ENCODE data around the gene HPN.
"Not testable (repeated sequence)": the region's sequence is repeated elsewhere in the genome, so short reads cannot be mapped to it uniquely, and the experiment has no call there.

Gene HPN

DNA sequence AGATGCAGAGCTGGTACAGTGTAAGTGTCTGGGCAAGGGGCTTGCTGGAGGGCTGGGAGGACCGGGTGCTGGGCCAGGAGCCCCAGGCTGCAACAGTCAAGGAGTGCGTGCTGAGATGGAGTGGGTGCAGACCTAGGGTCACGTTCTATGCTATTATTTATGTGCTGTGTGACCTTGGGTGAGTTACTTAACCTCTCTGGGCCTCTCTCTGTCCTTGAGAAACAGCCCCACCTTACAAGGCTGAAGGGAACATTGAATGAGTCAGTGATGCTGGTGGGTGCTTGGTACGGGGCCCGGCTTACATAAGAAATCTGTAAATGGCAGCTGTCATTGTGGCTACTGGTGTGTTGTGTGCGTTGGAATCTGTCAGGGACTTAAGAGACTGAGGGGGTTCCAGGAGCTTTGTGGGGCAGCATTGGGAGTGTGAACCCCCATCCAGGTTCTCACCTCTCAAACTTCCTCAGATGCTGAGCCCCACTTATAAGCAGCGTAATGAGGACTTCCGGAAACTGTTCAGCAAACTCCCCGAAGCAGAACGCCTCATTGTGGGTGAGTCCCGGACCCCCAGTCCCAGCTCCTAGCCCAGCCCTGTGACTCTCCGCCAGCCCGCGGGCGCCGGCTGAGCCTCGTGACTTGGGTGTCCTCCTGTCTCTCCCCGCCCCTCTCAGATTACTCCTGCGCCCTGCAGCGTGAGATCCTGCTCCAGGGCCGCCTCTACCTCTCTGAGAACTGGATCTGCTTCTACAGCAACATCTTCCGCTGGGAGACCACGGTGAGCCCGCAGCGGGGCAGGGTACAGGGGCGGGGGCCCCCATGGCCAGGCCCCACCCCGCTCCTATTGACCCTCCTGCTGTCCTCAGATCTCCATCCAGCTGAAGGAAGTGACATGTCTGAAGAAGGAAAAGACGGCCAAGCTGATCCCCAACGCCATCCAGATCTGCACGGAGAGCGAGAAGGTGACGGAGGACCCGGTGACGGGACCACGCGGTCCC is 31.8 kb upstream of the HPN start:
- no peak for DNase-seq

DNA sequence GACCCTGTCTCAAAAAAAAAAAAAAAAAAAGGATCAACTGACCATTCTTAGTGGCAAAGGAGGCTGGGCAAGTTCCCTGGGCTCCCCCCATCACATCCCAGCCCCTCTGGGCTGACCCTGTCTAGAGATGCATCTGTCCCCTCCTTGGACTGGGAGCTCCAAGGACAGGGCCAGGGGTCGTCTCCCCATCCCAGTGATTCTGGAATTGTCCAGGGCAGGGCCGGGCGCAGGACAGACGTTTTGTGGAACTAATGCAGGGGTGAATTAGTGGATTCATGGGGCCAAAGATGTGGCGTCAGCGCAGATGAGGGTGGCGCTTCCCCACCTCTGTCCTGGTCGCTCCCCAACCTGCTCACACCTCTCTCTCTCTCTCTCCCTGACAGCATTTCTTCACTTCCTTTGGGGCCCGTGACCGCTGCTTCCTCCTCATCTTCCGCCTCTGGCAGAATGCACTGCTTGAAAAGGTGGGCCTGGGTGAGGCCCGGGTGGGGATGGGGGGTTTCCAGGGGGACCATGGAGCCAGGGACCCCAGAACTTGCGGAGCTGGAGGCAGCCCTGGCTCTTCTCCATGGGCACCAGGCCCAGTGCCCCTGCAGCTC is 30.3 kb upstream of the HPN start:
- no peak for DNase-seq

DNA sequence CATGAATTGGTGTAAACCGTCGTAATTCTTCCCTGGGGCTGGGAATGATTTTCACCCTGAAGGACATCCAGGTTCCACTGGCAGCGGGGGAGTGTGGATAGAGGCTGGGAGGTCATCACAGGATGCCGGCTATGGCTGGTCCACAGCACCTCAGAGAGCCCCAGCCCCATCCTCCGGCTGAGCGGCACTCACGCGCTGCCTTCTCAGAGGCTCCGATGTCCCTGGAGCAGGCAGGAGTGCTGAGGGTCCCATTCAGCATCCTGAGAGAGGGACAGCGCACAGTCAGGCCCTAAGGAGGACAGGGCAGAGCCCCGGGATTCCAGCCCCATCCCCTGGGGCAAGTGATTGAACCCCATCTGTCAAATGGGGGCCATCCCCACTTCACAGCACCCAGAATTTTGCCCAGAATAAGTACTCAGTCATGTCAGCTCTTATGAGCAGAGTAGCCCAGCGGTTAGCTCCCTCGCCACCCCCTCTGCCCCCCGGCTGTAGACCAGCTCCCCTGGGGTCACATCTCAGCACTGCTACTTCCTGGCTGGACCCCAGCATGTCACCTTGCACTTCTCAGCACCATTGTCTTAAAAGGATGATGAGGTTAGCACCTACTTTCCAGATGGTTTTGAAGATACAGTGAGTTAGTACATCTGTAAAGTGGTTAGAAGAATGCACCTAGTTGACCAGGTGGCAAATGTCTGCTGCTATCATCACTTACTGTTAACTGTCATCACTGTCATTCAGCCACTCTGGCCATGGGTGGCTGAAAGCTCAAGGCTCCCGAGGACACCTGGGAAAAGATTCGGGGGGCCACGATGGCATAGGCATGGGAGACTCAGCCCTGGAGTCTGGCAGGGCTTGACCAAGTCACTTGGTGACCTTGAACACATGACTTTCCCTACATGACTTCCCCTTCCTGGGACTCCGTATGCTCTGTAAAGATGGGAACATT is 29.5 kb upstream of the HPN start:
- no peak for DNase-seq

DNA sequence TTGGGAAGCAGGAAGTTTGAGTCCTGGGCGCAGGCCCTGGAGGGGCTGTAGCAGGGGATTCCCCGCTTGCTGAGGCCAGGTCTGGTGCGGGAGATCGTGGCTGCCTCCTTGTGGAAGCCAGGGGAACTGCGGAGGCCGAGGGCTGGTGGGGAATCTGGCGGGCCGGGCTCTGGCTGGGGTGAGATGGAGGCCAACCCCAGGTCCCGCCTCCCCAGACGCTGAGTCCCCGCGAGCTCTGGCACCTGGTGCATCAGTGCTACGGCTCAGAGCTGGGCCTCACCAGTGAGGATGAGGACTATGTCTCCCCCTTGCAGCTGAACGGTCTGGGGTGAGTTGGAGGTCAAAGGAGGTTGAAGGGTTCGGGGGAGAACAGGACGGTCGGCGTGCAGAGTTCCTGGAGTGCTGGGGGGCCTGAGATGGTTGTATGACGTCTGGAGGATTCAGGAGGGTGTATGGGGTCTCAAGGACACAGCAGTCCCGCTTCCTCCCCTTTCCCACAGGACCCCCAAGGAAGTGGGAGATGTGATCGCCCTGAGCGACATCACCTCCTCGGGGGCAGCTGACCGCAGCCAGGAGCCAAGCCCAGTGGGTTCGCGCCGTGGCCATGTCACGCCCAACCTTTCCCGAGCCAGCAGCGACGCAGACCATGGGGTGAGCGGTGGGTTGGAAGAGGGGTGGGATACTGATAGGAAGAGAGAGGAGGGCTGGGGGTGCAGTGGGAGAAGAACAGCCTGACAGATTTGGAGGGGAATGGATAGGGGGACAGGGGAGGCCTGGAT is 28.3 kb upstream of the HPN start:
- DNase-seq, result peak; percentile 85 to 87

DNA sequence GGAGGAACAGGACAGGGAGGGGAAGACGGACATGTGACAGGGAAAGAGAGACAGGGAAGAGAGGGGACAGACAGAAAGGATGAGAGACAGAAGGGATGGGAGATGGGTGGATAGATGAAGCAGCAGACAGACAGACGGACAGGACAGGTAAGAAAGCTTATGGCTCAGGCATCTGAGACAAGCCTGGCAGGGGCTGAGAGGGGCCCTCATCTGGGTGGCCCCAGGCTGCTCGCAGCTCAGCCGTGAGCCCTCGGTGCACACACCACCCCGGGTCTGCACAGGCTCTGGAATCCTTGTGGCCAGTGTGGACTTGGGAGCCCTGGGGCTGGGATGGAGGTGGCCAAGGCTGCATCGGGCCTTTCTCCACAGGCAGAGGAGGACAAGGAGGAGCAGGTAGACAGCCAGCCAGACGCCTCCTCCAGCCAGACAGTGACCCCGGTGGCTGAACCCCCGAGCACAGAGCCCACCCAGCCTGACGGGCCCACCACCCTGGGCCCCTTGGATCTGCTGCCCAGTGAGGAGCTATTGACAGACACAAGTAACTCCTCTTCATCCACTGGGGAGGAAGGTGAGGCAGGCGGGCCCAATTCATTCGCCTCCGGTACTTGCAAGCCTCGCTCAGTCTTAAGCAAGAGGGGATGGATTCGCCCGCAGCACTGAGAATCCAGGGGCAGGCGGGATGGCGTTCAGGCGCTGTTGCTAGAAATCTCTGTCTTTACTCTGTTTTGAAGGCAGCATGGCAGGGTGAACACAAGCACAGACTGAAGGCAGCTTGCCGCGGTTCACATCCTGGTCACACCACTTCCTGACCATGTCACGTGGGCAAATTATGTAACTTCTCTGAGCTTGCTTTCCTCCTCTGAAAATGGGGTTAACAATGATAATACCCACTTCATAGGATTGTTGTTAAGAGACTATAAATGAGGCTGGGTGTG is 27.4 kb upstream of the HPN start:
- no peak for DNase-seq

DNA sequence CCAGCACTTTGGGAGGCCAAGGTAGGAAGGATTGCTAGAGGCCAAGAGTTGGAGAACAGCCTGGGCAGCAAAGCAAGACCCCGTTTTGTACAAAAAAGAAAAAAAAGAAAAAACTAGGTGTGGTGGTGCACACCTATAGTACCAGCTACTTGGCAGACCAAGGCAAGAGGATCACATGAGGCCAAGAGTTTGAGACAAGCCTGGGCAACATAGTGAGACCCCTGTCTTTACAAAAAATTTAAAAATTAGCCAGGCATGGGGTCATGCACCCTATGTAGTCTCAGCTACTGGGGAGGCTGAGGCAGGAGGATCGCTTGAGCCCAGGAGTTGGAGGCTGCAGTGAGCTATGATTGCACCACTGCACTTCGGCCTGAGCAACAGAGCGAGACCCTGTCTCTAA is 26.7 kb upstream of the HPN start:
- DNase-seq, result not testable (repeated sequence)

DNA sequence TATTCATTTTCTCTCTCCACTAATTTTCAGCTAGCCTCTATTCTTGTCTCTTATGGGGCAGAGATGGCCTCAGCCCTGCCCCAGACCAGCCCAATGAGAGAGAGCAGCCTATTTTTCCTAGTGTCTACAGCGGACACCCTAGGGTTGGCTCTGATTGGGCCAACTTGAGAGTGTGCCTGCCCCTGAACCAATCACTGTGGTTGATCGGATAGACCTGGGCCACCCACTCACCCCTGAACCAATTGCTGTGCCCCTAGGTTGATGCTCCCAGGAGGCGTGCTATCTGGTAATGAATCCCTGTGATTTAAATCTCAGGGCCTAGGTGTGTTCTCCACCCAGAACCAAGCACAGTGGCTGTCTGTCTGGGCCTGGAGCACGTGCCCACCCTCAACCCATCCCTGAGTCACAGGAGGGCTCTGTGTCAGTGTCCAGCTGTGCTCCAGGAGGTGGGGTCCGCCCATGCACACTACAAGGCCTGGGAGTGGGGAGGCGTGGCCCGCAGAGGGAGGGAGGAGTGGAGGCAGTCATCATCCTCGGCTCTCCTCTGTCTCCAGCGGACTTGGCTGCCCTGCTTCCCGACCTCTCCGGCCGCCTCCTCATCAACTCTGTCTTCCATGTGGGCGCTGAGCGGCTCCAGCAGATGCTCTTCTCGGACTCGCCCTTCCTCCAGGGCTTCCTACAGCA is 26.1 kb upstream of the HPN start:
- no peak for DNase-seq

DNA sequence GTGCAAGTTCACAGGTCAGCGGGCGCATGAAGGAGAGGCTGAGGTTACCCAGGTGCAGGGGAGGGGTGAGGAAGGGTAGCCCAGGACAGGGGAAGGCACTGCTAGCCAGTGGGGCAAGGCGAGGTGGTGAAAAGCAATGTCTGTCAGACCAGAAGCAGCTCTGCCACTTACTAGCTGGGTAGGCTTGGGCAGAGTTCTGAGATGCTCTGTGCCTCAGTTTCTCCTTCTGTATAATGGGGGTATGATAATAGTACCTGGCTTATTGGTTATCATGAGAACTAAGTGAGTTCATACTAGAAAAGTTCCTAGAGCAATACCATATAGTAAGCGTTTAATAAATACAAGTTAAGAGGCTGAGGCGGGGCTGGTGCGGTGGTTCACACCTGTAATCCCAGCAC is 25.6 kb upstream of the HPN start:
- DNase-seq, result no peak

DNA sequence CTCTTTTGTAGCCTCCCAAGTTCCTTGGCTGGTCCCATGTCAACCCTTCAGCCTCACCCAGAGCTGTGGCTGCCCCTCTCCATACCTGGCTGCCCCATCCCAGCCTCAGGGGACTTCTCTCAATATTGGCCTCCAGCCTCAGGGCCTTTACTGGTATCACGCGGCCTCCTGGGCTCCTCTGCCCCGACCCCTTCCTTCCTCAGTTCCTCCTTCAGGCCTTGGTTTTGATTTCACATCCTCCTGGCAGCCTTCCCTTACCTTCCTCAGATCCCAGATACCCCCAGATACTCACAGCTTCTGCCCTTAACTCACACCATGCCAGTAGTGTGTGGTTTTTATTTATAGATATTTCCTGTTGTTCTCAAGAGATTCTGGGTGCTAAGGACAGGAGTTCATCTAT is 24.0 kb upstream of the HPN start:
- DNase-seq, result no peak

DNA sequence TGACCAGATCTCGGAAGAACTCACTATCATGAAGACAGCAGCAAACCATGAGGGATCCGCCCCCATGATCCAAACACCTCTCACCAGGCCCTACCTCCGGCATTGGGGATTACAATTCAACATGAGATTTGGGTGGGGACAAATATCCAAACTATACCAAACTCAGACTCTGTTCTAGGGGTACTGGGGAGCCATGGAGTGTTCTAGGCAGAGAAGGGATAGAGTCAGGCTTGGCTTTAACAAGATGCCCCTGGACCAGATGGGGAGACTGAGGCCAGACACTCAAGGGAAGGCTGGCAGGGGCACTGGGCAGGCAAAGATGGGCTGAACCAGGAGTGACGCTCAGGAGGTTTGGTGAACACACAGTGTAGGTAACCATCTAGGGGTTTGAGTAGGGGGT is 23.1 kb upstream of the HPN start:
- DNase-seq, result no peak

DNA sequence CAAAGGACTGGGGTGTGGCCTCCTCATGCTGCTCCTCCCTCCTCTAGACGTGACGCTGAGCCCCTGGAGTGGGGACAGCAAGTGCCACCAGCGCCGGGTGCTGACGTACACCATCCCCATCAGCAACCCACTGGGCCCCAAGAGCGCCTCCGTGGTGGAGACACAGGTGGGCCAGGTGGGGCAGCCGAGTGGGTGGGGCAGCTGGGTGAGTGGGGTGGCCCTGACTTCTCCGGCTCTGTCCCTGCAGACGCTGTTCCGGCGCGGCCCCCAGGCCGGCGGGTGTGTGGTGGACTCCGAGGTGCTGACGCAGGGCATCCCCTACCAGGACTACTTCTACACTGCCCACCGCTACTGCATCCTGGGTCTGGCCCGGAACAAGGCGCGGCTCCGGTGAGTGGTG is 22.4 kb upstream of the HPN start:
- no peak for DNase-seq

DNA sequence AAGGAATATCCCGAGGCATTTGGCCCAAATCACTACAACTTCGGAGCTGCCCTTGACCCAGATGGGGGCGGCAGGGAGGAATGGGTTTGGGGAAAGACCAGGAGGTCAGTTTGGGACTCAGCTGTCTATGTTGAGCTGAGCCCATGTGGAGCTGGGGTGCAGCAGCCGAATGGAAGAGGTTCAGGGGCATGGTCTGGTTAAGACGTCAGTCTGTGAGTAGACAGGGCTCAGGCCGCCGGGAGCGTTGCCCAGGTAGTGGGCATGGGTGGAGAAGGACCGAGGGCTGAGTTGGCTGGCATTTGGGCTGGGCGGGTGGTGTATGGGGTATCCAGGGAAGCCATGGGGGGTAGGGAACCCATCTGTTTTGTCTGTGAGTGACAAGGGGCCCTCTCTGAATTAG is 20.5 kb upstream of the HPN start:
- DNase-seq, result no peak

DNA sequence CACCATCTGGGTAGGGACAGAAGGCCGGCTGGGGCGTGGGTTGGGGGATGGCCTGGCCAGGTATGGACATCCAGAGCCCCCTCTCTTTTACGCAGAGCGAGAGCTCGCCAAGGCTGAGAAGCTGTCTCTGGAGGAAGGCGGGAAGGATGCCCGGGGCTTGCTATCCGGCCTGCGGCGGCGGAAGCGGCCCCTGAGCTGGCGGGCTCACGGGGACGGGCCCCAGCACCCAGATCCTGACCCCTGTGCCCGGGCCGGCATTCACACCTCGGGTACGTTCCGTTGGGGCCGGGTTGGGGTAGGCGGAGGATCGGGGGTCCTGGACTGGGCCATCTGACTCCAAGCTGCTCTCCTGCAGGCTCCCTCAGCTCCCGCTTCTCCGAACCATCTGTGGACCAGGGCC is 19.9 kb upstream of the HPN start:
- DNase-seq, result no peak

DNA sequence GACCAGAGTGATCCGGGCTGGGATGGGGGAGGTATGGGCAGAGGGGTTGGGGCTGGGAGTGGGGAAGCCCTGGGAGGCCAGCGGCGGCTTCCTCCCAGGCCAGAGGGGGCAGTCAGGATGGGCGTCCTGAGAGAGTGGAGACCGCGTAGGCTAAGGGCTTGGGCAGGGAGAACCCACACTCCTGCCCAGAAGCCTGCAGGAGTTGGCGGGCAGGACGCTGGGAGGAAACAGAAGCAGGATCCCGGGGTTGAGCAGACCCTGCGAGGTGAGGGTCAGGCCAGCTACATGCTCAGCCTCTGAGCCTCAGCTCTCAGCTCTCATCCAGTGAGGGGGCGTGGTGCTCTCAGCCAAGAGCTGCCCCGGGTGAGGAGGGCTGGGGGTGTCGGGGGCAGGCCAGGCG is 19.1 kb upstream of the HPN start:
- no peak for DNase-seq

DNA sequence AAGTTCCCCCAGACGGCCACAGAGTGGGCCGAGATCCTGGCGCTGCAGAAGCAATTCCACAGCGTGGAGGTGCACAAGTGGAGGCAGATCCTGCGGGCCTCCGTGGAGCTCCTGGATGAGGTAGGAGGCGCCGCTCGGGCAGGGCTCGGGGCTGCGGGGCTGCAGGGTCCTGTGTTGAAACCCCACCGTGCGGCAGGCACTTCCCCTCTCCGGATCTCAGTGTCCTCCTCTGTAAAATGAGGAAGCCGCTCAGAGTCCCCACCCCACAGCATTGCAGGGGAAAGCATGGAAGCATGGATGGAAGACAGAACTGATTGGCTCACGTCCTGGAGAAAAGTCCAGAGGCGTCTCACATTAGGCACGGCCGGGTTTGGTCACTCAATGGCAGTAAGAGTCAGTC is 18.1 kb upstream of the HPN start:
- no peak for DNase-seq

DNA sequence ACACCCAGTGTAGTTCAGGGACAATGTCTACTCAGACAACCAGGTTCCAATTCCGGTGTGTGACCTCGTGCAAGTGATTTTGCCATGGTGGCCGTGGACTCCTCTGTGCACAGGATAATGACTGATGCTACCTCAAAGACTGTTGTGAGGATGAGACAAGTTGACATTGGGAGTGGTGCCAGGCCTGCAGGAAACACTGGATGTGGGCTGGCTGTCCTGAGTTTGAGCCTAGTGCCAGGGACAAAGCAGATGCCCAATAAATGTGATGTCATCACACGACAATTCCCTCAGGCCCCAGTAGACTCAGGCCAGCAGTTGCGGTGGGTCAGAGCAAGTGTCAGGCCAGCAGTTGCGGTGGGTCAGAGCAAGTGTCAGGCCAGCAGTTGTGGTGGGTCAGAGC is 17.4 kb upstream of the HPN start:
- no peak for DNase-seq

DNA sequence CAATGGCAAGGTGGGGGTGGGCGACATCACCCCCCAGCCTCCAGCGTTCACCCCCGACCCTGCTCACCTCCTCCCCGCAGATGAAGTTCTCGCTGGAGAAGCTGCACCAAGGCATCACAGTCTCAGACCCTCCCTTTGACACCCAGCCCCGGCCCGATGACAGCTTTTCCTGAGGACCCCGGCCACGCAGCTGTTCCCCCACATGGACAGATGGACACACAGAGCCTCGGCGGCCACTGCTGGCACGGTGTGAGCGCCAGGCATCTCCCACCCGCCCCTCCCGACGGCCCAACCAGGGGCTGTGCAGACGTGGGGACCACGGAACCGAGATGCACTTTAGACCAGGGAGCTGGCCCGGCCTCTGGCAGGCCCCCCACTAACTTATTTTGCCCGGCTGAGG is 15.6 kb upstream of the HPN start:
- DNase-seq, result no peak

DNA sequence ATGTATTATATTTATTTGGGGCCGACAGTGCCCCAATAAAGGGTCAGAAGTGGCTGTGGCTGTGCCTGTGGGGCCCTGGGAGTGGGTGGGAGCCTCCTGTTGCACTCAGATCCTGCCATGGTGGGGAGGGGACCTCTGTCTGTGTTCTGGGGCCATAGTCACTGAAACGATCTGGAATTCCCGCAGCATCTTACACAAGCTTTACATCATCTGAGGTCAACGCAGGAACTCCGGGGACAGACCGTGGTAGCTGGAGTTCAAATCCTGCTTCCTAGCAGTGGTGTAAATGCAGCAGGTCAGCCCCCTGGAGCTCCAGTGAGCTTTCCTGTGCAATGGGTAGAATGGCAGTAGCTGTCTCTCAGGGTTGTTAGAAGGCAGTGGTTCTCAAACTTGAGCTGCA is 15.1 kb upstream of the HPN start:
- DNase-seq, result no peak

DNA sequence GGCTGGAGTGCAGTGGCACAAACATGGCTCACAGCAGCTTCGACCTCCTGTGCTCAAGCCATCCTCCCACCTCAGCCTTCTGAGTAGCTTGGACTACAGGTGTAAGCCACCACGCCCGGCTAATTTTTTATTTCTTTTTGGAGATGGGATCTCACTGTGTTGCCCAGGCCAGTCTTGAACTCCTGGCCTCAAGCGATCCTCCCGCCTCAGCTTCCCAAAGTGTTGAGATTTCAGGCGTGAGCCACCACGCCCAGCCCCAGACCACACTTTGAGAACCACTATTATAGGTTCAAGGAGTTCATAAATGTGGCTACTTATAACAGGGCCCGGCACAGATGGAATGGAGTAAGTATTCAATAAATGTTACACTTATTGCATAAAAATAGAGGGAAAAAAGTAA is 14.5 kb upstream of the HPN start:
- DNase-seq, result no peak

DNA sequence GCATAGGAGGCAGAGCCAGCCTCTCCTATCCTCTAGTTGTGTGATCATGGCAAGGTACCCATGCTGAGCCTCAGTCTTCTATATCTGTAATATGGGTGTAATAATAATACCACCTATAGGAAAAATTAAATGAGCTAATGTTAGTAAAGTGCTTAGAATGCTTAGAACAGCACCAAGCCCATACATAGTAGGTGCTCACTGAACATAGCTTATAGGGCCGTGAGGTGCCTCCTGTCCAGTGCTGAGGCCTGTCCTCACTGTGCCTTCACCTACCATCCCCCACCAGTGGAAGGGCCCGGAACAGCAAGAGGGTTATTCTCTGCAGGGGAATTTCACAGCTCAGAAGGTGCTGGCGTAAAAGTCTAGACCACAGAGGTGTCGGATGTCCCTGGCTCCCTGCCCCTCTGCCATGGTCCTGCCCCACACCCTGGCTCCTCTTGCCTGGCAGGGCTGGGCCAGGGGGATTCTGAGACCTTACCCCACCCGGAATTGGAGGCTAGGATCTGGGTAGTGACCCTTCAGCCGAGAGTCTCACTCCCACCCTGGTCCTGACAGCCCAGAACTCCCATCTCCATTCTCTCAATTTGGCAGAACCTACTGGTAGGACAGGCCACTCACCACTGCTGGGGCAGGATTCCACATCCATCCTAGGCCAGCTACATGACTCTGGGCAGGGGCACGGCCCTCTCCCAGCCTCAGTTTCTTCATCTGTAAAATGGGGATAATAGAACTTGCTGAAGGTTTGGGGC is 13.5 kb upstream of the HPN start:
- DNase-seq, result no peak
